ENCODE results near the gene LINC00632. TPM values are rescaled to one million over a fixed set of nuclear protein-coding genes. Genes with fewer than 3 reads are reported as not detected.

LINC00632 gene
- total RNA-seq, 4 donors from 2014 or later: 16.7 to 74.6 (median 32.6) TPM

GRCh38 chrX:140764401-140764919 is 54.9 kb downstream of the LINC00632 start:
- peaks cover 0 to 5% of the 10 kb centered on the region in 2 donors for H3K4me1 ChIP-seq
- peak; percentile 12 to 18 for DNase-seq
- no peaks in the 10 kb centered on the region for H3K27me3 ChIP-seq
- H3K27ac ChIP-seq: no peak overlapping the region
- H3K9me3 ChIP-seq: no peaks in the 10 kb centered on the region
- intact Hi-C loops (cut with DNase I): no loop called here
- no peaks in the 10 kb centered on the region for H3K36me3 ChIP-seq
- 0 to 4% methylated on average over 5 to 17 of the region's 31 CpGs for WGBS, 2 donors
- H3K4me3 ChIP-seq (replicated peaks in 1 of 3): peak overlapping the region in 2 of 3 donors; percentile 15 to 26
- TF ChIP-seq POLR2A (IDR thresholded peaks at IDR 0.05): no peak
- TF ChIP-seq, protein P1, sequence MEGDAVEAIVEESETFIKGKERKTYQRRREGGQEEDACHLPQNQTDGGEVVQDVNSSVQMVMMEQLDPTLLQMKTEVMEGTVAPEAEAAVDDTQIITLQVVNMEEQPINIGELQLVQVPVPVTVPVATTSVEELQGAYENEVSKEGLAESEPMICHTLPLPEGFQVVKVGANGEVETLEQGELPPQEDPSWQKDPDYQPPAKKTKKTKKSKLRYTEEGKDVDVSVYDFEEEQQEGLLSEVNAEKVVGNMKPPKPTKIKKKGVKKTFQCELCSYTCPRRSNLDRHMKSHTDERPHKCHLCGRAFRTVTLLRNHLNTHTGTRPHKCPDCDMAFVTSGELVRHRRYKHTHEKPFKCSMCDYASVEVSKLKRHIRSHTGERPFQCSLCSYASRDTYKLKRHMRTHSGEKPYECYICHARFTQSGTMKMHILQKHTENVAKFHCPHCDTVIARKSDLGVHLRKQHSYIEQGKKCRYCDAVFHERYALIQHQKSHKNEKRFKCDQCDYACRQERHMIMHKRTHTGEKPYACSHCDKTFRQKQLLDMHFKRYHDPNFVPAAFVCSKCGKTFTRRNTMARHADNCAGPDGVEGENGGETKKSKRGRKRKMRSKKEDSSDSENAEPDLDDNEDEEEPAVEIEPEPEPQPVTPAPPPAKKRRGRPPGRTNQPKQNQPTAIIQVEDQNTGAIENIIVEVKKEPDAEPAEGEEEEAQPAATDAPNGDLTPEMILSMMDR (IDR thresholded peaks at IDR 0.05): no peak

- no peak for DNase-seq
- WGBS, 2 donors: 15 to 17% methylated on average over 6 to 18 of the region's 19 CpGs
- TF ChIP-seq, protein P1 (IDR thresholded peaks at IDR 0.05): no peak
- no peak for TF ChIP-seq POLR2A (IDR thresholded peaks at IDR 0.05)
- no peaks in the 10 kb centered on the region for H3K27me3 ChIP-seq
- intact Hi-C loops (cut with DNase I): no loop called here
- H3K4me1 ChIP-seq: peaks cover 0 to 5% of the 10 kb centered on the region in 2 donors
- peak overlapping the region in 1 of 3 donors; percentile 26 for H3K4me3 ChIP-seq (replicated peaks in 1 of 3)
- no peaks in the 10 kb centered on the region for H3K9me3 ChIP-seq
- no peak overlapping the region for H3K27ac ChIP-seq
- H3K36me3 ChIP-seq: no peaks in the 10 kb centered on the region
Measured at GRCh38 chrX:140765043-140765784, 55.7 kb downstream of the LINC00632 start.

GRCh38 chrX:140766024-140766611 is 56.6 kb downstream of the LINC00632 start:
- Histone ChIP-seq H3K4me1 (peaks cover 0 to 5% of the 10 kb centered on the region in 2 donors), H3K27me3 (no peaks in the 10 kb centered on the region), H3K4me3 (replicated peaks in 1 of 3) (no peak overlapping the region), H3K9me3 (no peaks in the 10 kb centered on the region), H3K27ac (no peak overlapping the region), H3K36me3 (no peaks in the 10 kb centered on the region)
- intact Hi-C loops (cut with DNase I): no loop called here
- 12 to 15% methylated on average over 8 of the region's 8 CpGs for WGBS, 2 donors
- TF ChIP-seq, protein P1 (IDR thresholded peaks at IDR 0.05): peak; percentile 34 to 71 (median 57)
- no peak for TF ChIP-seq POLR2A (IDR thresholded peaks at IDR 0.05)
- peak; percentile 14 to 41 for DNase-seq

GRCh38 chrX:140767646-140768045 is 58.1 kb downstream of the LINC00632 start:
- DNase-seq: no peak
- Histone ChIP-seq H3K4me3 (replicated peaks in 1 of 3) (no peak overlapping the region), H3K9me3 (no peaks in the 10 kb centered on the region), H3K27me3 (no peaks in the 10 kb centered on the region), H3K4me1 (peaks cover 0 to 5% of the 10 kb centered on the region in 2 donors), H3K36me3 (no peaks in the 10 kb centered on the region), H3K27ac (no peak overlapping the region)
- no peak for TF ChIP-seq POLR2A (IDR thresholded peaks at IDR 0.05)
- TF ChIP-seq, protein P1 (IDR thresholded peaks at IDR 0.05): no peak
- WGBS, 2 donors: 77% methylated on average over 3 of the region's 3 CpGs
- intact Hi-C loops (cut with DNase I): no loop called here

- intact Hi-C loops (cut with DNase I): no loop called here
- H3K36me3 ChIP-seq: no peaks in the 10 kb centered on the region
- WGBS, 2 donors: 80 to 90% methylated on average over 4 of the region's 4 CpGs
Measured at GRCh38 chrX:140775211-140775610, 65.7 kb downstream of the LINC00632 start.

More at GRCh38 chrX:140775211-140775610, 65.7 kb downstream of the LINC00632 start:
- DNase-seq: no peak
- Histone ChIP-seq H3K9me3 (no peaks in the 10 kb centered on the region), H3K4me1 (no peaks in the 10 kb centered on the region), H3K27me3 (no peaks in the 10 kb centered on the region), H3K4me3 (replicated peaks in 1 of 3) (no peak overlapping the region), H3K27ac (no peak overlapping the region)
- no peak for TF ChIP-seq POLR2A (IDR thresholded peaks at IDR 0.05)
- TF ChIP-seq, protein P1 (IDR thresholded peaks at IDR 0.05): no peak

All from thyroid gland (tissue), 4 donors.